HG03457 (cell line): Measurements from ENCODE around the gene ANKMY1.
A peak's percentile ranks its signal among the peaks of the same experiment; 100 is the strongest.

Source experiments
- ATAC-seq: cut with Tn5 transposase; IDR thresholded peaks from one replicate; pipeline ENCODE4 v1.9.1; 2021; ENCODE audit warnings: moderate number of reproducible peaks; ENCODE audit not compliant: unreplicated experiment

The ANKMY1 gene

DNA sequence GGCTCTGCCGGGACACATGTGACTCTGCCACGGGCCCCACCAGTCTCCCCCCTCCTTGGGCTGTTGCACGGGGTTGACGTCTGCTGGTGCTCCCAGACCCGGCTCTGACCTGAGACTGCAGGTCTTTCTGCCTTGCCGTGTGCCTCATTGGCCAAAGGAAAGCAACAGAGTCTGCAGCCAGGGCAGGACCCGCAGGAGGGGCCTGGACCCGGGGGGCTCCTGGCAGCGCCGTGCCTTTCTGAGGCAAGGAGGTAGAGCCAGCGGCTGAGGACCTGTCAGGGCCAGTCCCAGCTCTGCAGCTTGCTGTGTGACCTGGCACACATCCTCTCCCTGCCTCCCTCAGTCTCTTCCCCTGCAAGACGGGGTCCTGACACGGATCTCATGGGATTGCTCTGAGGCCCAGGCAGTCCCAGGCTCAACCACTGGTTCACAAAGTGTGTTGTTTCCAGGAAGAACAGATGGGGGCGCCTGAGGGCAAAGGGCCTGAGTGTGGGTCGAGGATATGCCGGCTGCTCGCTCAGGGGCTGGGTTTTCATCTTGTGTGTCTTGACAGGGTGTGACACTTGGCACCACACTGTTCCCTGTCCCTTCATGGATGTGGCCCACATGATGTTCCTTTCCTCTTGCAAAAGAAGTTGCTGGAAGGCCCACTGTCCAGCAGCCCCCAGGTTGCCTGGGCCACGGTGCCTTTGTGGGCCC is 37.7 kb upstream of the ANKMY1 start:
- ATAC-seq = no peak

DNA sequence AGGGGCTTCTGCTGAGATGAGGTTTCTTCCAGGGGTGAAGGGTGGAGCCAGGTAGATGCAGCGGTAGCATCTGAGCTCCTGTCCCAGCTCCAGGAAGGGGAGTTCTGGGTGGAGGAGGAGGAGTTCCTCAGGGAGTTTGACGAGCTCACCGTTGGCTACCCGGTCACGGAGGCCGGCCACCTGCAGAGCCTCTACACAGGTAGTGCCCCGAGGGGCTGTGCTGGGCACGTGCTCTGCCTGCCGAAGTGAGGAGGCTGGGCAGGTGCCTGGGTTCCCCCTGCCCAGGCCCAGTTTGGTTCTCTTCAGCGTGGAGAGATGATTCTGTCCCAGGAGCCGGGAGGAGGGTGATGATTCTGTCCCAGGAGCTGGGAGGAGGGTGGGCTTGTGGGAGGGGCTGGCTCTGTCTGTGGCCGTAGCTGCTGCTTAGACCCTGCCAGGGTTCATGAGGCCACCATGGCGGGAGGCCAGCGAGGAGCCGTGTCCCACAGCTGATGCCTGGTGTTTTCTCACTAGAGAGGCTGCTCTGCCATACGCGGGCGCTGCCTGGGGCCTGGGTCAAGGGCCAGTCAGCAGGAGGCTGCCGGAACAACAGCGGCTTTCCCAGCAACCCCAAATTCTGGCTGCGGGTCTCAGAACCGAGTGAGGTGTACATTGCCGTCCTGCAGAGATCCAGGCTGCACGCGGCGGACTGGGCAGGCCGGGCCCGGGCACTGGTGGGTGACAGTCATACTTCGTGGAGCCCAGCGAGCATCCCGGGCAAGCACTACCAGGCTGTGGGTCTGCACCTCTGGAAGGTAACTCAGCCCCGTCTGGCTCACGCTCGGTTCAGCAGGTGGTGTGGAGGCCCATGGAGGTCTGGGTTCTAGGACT is 37.0 kb upstream of the ANKMY1 start:
- no peak for ATAC-seq

DNA sequence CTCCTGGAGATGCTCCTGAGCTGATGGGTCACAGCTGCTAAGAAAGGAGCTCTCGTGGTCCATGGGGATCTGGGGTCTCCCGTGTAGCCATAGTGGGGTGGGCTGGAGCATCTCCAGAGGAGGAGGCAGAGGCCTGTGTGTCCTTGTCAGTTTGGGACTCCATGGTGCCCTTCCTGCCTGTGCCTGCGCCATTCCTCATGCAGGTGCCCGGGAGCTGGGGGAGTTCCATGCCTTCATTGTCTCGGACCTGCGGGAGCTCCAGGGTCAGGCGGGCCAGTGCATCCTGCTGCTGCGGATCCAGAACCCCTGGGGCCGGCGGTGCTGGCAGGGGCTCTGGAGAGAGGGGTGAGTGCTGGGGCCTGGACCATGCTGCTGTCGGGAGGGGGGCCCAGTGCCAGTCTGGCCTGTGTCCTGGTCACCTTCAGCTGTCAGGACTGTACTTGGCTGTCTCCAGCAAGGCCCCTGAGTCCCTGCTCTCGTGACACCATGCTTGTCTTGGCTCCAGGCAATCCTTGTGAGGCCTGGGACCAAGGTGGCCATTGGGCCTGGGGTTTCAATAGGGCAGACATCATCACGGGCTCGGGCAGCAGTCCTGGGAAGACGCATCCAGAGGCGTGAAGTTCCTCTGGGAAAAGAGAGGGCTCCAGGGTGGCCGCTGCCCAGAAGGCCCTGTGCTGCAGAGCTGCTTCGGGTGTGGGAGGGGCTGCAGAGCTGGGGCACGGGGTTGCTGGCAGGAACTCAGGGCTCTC is 36.1 kb upstream of the ANKMY1 start:
- no peak for ATAC-seq

DNA sequence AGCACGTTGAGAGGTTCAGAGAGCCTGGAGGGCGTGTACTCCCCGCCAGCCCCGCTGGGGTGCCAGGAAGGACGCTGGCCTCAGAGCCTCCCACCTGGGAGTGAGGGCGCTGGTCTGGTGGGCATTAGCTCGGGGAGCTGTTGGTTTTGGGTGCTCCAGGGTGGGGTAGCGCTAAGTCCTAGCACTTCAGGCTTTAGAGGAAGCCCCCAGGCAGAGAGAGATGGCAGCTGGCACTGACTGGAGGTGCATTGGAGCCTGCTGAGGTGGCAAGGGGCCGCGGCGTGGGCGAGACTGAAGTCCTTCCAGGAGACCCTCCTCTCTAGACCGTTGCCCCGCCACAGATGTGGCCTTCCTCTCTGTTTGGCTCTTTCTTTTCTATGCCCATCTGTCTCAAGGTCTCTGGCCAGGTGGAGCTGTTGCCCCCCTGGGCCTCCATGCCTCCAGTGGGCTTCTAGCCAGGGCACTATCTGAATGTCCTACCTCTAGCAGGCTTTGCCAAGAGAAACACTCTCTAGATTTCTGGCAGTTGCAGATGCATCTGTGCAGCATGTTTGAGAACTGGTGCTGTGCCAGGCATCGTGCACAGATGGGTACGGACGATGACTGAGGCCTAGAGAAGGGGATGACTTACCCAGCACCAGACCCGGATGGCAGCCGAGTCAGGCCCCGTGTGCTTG is 35.4 kb upstream of the ANKMY1 start:
- no peak for ATAC-seq

DNA sequence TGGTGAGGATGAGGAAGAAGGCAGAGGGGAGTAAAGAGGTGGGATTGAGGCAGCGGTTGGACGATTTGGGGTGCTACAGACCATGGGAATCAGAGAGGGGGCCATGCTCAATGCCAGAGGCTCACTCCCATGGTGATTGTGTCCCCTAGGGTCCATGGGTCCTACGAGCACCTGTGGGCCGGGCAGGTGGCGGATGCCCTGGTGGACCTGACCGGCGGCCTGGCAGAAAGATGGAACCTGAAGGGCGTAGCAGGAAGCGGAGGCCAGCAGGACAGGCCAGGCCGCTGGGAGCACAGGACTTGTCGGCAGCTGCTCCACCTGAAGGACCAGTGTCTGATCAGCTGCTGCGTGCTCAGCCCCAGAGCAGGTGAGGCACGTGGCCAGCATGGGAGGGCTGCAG is 34.0 kb upstream of the ANKMY1 start:
- ATAC-seq = no peak

DNA sequence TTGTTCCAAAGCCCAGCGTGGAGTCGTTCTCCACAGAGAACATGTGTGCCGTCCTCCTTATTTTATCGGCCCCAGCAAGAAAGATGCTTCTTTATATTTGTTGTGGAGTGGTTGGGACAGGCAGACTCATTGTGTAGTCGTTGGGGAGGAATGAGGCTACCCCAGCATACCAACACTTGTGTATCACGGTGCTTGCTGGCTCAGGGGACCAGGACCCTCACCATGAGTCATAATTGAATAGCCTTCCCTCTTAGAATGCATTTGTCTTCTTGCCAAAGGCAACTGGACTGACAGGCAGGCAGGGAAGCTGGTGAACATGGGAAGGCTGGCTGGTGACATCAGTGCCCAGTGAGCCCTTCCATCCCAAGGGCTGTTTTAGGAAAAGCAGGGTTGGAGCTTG is 33.4 kb upstream of the ANKMY1 start:
- ATAC-seq = no peak

DNA sequence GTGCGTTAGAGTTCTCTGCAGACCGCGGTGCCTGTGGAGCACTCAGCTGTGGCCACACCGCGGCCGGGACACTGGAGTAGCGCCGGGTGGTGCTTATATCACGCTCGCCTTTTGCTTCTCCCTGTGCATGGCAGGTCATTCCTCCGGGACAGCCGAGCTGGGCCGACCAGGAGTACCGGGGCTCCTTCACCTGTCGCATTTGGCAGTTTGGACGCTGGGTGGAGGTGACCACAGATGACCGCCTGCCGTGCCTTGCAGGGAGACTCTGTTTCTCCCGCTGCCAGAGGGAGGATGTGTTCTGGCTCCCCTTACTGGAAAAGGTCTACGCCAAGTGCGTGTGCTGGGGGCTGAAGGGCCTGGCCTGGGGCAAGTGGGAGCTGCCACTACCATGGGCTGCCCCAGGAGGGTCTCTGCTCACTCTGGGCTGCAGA is 32.9 kb upstream of the ANKMY1 start:
- no peak for ATAC-seq

DNA sequence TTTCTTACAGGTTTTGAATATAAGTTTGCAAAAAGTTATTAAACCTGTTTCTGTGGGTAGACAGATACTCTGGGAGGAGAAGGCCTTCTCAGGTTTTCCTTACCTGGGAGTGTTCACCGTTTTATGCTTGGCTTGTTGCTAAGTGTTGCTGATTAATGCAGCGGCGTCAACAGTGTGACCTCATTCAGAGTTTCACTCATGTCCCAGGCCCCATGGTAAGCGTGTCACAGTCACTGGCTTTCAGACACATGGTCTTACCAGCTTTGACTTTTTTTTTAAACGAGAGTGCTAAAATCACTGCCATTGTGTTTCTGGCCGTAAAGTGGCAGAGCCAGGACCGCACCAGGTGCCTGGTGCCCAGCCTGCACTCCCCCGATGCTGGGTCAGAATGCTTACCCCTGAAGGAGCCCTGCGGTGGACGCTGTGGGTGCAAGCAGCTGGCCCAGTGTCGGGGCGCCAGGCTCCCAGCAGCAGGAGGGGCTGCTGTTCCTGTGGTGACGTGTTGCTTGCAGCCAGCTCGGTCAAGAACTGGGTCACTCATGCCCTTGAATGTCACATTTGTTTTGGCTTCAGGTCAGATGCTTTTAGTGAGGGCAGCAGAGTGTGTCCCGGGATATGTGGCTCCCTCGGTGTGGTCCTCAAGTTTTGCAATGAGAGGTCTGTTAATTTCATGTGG is 32.2 kb upstream of the ANKMY1 start:
- ATAC-seq = no peak

DNA sequence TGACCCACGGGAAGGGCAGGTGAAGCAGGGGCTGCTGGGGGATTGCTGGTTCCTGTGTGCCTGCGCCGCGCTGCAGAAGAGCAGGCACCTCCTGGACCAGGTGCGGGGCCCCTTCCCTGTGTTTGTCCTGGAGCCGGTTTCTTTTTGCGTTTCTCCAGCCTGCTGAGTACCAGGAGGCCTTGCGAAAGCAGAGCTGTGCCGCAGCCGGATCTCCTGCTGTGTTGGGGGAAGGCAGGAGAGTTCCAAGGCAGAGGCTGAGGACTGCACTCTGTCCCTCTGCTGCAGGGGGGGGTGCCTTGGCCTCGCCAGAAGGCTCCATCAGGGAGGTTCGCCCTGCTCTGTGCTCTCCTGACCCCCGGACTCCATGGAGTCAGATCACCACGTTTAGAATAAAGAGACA is 31.6 kb upstream of the ANKMY1 start:
- ATAC-seq = no peak

DNA sequence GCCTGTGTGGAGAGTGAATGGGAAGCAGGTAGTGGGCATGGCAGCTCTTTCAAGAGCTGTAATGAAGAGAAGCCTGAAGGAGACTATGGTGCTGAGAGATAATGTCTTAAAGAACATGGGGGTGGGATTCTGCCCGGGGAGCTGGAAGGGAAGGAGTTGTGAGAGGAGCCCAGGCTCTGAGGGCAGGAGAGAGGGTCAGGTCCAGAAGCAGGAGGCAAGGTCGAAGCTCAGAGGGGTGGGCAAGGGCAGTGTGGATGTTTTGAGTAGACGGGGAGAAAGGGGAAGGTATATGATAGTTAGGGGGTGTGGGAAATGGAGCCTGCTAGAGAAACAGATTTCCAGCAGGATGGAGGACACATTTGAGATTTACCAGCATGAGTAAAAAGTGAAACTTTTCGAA is 30.9 kb upstream of the ANKMY1 start:
- no peak for ATAC-seq

DNA sequence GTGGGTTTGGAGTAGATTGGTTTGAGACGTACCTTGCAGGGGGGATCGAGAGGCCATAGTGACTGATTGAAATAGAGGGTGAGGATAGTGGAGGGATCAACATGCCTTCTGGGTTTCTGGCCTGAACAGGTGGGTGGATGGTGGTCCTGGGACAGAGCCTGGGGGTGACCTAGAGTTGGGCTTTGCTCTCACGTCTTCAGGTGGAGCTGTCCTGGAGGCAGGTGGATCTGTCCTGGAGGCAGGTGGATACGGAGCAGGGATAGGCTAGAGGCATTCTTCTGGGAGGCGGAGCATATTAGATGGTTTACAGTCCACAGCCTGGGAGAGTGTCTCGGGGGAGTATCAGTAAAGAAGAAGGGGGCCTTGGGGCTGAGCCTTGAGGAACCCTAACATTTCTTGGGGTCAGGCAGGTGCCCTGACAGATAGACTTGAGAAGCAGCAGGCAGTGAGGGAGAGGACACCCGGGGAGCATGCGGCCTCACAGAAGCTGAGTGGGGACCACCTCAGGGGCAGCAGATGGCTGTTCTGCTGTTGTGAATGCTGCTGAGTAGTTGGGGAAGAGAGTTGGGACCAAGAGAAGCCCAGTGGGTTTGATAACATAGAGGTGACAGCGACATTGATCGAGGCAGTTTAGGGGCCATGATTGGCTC is 30.3 kb upstream of the ANKMY1 start:
- ATAC-seq = no peak

DNA sequence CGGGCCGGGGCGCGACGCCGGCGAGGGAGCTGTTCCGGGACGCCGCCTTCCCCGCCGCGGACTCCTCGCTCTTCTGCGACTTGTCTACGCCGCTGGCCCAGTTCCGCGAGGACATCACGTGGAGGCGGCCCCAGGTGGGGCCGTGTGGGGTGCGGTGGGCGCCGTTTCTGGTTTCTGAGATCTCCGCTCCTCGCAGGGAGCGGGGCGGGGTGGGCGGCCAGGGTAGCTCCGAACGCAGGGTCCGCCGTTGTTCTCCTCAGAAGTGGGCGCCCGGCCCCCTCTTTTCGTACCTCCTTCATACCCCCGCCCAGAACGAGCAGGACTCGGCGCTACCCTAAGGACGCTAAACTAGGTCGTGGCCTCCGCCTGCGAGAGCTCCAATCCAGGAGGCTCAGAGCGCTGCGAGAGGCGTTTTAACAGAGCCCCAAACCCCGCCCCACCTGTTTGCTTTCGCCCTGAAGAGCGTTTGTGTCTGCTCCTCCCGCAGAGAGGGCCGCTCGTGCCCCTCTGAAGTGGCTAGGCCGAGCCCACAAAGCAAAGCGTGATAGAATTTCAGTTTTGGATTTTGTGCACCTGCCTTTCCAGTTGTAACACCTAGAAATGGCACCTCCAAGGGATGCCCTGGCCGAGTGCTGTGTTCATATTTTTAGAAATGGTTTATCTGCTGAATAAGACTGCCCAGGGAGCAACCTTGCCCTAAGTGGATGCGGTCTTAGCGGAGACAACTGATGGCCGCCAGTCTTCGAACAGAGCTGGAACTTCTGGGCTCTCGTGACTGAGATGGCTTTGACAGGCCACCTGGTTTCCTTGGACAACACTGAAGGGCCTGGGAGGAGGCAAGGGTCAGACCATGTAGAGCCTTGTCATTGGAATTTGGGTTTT is 29.4 kb upstream of the ANKMY1 start:
- no peak for ATAC-seq

DNA sequence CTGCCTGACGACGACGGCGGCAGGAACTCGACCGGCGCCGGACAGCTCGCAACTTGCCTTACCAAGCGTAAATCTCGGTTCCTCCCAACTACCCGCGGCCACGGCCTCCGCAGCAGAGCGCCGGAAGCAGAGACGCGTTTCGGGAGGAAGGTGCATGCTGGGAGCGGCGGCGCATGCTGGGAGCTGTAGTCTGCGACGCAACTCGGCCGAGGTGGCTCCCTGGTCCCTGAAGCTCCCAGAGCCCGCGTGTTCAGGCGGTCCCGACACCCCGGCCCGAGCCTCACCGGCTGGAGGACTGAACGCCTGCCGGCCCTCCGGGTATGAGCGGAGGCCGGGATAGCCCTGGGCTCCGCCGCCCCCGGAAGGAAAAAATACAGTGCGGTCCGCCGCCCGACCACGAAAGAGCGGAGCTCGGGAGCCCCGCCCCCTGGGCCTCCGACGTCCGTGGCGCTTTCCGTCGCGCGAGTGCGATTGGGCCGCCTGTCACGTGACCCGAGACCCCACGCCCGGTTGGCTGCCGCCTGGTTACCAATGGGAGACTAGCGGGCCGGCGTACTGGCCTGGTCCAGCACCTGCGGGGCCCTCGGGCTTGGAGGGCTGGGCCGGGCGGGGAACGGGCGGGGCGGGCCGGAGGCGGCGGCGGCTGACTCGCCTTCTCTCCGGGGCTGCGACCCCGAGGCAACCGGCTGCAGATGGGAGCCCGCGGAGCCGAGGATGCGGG is 28.6 kb upstream of the ANKMY1 start, which contains the start of gene CAPN10:
Gene CAPN10 (plus strand): TSS at position 537 of the 721 bp plus-strand sequence. CDS start 178 bp downstream, at position 715.
- ATAC-seq = peak; percentile 47

DNA sequence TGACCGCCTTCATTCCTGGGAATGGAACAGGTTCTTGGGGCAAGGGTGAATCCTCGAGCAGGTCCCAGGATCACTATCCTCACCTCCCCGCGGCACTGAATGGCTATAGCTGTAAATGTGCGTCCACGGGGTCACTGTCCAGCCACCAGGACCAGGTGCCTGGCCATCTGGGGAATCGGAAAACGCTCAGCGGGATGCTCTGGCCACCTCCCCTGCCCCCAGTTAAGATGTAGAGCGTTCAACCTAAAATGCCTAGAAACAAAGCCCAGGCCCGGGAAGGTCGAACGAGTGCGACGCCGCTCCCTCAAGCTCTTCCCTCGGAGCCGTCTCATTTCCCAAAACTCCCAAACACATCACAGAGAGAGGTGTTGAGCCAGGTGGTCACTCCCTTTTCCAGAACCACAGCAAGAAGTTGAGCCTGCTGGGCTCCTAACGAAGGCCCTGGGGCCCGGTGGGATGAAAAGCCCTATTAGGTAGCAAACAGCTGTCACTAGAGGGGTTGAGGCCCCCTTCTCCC is 28.0 kb upstream of the ANKMY1 start:
- ATAC-seq = no peak

DNA sequence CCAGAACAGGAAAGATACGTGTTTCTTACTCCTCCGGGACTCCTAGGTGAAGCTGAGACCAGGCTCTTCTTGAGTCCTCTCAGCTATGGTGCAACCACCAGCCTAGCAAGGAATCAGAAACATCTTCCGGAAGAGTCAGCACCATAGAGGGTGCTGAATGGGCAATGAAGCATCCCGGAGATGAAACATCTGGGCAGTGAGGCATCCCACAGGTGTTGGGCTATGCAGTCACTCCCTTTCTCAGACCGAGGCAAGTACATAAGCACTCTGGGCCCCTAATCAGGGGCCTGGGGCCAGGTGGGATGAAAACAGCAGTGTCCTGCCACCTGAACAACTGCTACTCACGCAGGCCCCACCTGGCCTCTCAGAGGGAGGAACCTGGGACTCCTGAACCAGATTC is 27.3 kb upstream of the ANKMY1 start:
- peak; percentile 10 for ATAC-seq

DNA sequence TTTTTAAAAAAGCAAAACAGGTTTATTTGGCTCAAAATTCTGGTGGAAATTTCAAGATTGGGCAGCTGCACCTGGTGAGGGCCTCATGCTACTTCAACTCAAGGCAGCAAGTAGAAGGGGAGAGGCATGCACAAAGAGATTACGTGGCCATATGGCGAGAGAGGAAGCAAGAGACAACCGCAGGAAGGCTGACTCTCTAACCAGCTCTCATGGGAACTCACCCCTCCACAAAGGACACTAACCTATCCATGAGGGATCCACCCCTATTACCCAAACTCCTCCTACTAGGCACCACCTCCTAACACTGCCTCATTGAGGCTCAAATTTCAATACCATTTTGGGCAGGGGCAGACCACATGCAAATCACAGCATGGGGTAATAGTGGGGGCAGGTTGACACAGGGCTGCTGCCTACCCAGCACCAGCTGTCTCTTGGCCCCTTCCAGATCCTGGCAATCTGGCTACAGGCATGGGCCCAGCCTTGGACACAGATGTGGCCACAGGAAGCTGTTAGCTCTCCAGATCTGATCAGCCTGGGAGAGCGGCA is 26.8 kb upstream of the ANKMY1 start:
- peak; percentile 50 for ATAC-seq

DNA sequence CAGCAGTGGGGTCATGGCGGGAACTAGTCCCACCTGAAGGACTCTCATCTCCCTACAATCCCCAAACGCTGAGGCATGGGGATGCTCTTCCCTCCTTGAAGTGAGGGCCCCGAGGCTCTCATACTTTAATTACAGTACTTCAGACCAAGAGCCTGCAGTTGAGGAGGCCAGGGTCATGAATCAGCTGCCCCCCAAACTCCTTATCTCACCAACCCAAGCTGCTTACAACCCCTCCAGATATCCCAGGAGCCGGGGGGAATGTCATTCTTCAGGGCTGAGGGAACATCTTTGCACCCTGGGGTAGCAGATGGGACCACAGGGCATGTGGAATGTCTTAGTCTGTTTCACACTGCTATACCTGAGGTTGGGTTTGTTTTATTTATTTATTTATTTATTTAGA is 26.0 kb upstream of the ANKMY1 start:
- no peak for ATAC-seq

DNA sequence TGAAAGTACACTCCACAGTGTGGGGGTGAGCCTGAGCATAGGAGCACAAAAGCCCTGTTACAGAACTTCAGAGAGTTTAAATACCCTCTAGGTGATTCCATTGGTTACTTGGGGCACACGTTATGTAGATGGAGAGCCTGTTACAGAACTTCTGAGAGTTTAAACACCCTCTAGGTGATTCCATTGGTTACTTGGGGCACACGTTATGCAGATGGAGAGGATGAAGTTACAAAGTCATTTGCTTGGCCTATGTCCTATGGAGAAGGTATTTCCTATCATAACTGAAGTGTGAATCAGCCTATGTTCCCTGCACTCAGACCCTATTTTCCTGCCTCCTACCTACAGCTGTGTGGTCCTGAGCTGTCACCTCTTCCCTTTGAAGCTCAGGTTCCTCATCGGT is 25.0 kb upstream of the ANKMY1 start:
- ATAC-seq = no peak
